ENCODE data around the gene AOPEP. TPM values are rescaled to one million over a fixed set of nuclear protein-coding genes. Genes with fewer than 3 reads are reported as not detected.

The AOPEP gene
- total RNA-seq, 4 donors from 2014 or later, result 252 to 375 (median 312) TPM

DNA sequence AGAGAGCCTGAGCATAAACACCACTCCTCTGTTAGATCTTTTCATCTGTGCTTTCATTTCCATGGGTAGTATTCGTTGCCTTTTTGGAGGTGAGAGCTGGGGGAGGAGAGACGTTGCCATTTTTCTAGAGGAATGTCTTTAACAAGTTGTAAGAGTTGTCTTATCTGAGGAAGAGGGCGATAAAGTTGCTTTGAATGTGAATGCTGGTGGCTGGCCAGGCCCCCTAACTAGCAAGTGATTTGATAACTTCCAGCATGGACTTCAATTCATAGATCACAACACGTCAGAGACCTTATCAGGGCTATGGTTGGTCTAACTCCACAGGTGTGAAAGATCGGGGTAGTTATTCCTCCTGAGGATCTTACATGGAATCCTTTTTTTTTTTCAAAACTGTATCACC is 30.0 kb upstream of the AOPEP start:
- H3K9me3 ChIP-seq, result no peaks in the 10 kb centered on the region
- no peak overlapping the region for H3K4me3 ChIP-seq
- no peaks in the 10 kb centered on the region for H3K27me3 ChIP-seq
- no peak overlapping the region for H3K27ac ChIP-seq
- WGBS, 2 donors (ENCODE audit: low coverage in 1 of 2), result 81 to 91% methylated on average over 4 of the region's 5 CpGs
- TF ChIP-seq, protein P1, sequence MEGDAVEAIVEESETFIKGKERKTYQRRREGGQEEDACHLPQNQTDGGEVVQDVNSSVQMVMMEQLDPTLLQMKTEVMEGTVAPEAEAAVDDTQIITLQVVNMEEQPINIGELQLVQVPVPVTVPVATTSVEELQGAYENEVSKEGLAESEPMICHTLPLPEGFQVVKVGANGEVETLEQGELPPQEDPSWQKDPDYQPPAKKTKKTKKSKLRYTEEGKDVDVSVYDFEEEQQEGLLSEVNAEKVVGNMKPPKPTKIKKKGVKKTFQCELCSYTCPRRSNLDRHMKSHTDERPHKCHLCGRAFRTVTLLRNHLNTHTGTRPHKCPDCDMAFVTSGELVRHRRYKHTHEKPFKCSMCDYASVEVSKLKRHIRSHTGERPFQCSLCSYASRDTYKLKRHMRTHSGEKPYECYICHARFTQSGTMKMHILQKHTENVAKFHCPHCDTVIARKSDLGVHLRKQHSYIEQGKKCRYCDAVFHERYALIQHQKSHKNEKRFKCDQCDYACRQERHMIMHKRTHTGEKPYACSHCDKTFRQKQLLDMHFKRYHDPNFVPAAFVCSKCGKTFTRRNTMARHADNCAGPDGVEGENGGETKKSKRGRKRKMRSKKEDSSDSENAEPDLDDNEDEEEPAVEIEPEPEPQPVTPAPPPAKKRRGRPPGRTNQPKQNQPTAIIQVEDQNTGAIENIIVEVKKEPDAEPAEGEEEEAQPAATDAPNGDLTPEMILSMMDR (IDR thresholded peaks at IDR 0.05), result no peak
- TF ChIP-seq POLR2AphosphoS5 (IDR thresholded peaks at IDR 0.05), result no peak
- no peak for TF ChIP-seq EP300 (IDR thresholded peaks at IDR 0.05)
- no peak for TF ChIP-seq POLR2A (IDR thresholded peaks at IDR 0.05)
- no peaks in the 10 kb centered on the region for H3K36me3 ChIP-seq
- H3K4me1 ChIP-seq, result no peaks in the 10 kb centered on the region
- no peak for ATAC-seq

GRCh38 chr9:94697972-94698581 is 28.4 kb upstream of the AOPEP start:
- Histone ChIP-seq H3K27ac (no peak overlapping the region), H3K36me3 (no peaks in the 10 kb centered on the region), H3K9me3 (no peaks in the 10 kb centered on the region), H3K4me1 (no peaks in the 10 kb centered on the region), H3K27me3 (no peaks in the 10 kb centered on the region), H3K4me3 (no peak overlapping the region)
- WGBS, 2 donors (ENCODE audit: low coverage in 1 of 2), result 33 to 59% methylated on average over 1 to 5 of the region's 5 CpGs
- no peak for ATAC-seq
- TF ChIP-seq, protein P1 (IDR thresholded peaks at IDR 0.05), result no peak
- TF ChIP-seq POLR2AphosphoS5 (IDR thresholded peaks at IDR 0.05) (no peak), POLR2A (IDR thresholded peaks at IDR 0.05) (no peak)

DNA sequence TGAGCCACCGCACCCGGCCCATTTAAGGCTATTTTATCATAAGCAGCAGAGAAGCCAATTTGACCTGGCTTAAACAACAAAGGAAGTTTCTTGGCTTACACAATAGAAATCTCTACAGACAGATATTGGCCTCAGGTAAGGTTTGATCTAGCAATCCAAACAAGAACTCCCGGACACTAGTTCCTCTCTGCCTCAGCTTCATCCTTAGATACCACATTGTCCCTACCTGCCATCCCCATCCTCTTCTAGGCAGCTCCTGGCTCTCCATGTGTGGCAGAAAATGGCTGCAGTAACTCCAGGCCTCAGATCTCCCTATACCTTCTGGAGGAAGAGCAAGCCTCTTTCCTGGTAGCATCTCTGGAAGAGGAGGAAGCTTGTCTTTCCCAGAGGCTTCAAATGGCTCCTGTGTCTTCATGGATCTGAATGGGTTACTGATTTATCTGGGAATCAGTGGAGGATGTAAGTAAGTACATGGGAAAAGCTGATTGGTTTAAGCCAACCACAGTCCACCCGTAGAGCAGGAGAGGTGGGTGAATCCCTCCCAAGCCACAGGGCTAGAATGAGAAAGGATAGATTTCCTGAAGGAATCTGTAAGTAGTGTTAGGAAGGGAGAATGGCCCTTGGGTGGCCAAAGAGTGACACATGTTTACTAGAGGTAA is 26.7 kb upstream of the AOPEP start:
- Histone ChIP-seq H3K4me1 (no peaks in the 10 kb centered on the region), H3K27me3 (no peaks in the 10 kb centered on the region), H3K9me3 (no peaks in the 10 kb centered on the region), H3K4me3 (no peak overlapping the region), H3K36me3 (no peaks in the 10 kb centered on the region), H3K27ac (no peak overlapping the region)
- 84% methylated on average over 4 of the region's 4 CpGs; no CpG with 5 or more reads in 1 of the 2 donors for WGBS, 2 donors (ENCODE audit: low coverage in 1 of 2)
- no peak for ATAC-seq
- TF ChIP-seq POLR2AphosphoS5 (IDR thresholded peaks at IDR 0.05), result no peak
- no peak for TF ChIP-seq POLR2A (IDR thresholded peaks at IDR 0.05)

DNA sequence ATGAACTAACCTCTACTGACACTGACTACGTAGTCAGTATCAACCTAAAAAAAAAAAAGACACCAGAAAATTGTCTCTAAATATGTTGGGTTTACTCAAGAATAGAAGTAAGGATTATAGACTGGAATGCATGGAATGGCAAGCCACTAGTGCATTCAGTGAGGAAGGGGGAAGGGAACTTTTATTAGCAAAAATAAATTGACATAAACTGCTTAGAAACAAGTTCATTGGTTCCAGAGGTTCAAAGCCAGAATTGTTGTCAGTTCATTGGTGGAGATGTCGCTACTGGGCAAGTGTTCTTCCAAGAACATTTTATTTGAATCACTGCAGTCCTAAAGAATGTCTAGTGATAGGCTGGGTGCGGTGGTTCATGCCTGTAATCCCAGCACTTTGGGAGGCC is 26.1 kb upstream of the AOPEP start:
- Histone ChIP-seq H3K4me1 (no peaks in the 10 kb centered on the region), H3K4me3 (no peak overlapping the region), H3K36me3 (no peaks in the 10 kb centered on the region), H3K27ac (no peak overlapping the region), H3K27me3 (no peaks in the 10 kb centered on the region), H3K9me3 (no peaks in the 10 kb centered on the region)
- 93 to 100% methylated on average over 2 to 3 of the region's 3 CpGs for WGBS, 2 donors (ENCODE audit: low coverage in 1 of 2)
- TF ChIP-seq POLR2A (IDR thresholded peaks at IDR 0.05), result no peak
- TF ChIP-seq, protein P1 (IDR thresholded peaks at IDR 0.05), result no peak
- TF ChIP-seq POLR2AphosphoS5 (IDR thresholded peaks at IDR 0.05), result no peak
- TF ChIP-seq EP300 (IDR thresholded peaks at IDR 0.05), result no peak
- no peak for ATAC-seq

- TF ChIP-seq POLR2A (IDR thresholded peaks at IDR 0.05), result no peak
- no peak for TF ChIP-seq POLR2AphosphoS5 (IDR thresholded peaks at IDR 0.05)
- no peak for TF ChIP-seq EP300 (IDR thresholded peaks at IDR 0.05)
- TF ChIP-seq, protein P1 (IDR thresholded peaks at IDR 0.05), result no peak
- Histone ChIP-seq H3K27me3 (no peaks in the 10 kb centered on the region), H3K9me3 (no peaks in the 10 kb centered on the region), H3K27ac (no peak overlapping the region), H3K4me1 (no peaks in the 10 kb centered on the region), H3K36me3 (no peaks in the 10 kb centered on the region), H3K4me3 (no peak overlapping the region)
- 53 to 60% methylated on average over 3 to 4 of the region's 4 CpGs for WGBS, 2 donors (ENCODE audit: low coverage in 1 of 2)
- ATAC-seq, result no peak
Measured at GRCh38 chr9:94703488-94704140, 22.9 kb upstream of the AOPEP start.

All from gastroesophageal sphincter (tissue), 4 donors.